WTC11 (cell line): Measurements from ENCODE around the gene NHERF1. TPM values are rescaled to one million over a fixed set of nuclear protein-coding genes. Genes with fewer than 3 reads are reported as not detected.

Experiments used
- ATAC-seq: fragments of 200-7000 bp; cut with Tn5 transposase; 2 replicates; pipeline ENCODE4 v1.10.0; 2021; ENCODE audit warnings: mild to moderate bottlenecking, moderate library complexity
- CTCF ChIA-PET: fragments of 300-600 bp; sonication (Branson Sonifier 250); formaldehyde crosslinking; loops from one replicate; lab custom pipeline; 2021; ENCODE audit warnings: antibody characterized with exemption; lab: Charles Lee
- POLR2A ChIA-PET: fragments of 350-600 bp; sonication (Branson Sonifier 250); formaldehyde crosslinking; loops from one replicate; lab custom pipeline; 2021; ENCODE audit warnings: antibody characterized with exemption; lab: Charles Lee
- DNase-seq: peaks from one replicate; pipeline ENCODE4 v3.0.0; 2021; ENCODE audit warnings: low spot score
- H3K27ac Mint-ChIP-seq: 2 replicates; pipeline ENCODE4 v1.8.0; 2021; ENCODE audit warnings: mixed read lengths
- H3K27me3 Mint-ChIP-seq: 2 replicates; pipeline ENCODE4 v1.8.0; 2021; ENCODE audit warnings: low read depth, mild to moderate bottlenecking, moderate library complexity, mixed read lengths
- H3K36me3 Mint-ChIP-seq: 2 replicates; pipeline ENCODE4 v1.8.0; 2021; ENCODE audit warnings: mixed read lengths
- H3K4me1 Mint-ChIP-seq: 2 replicates; pipeline ENCODE4 v1.8.0; 2022; ENCODE audit warnings: mixed read lengths
- H3K4me3 Mint-ChIP-seq: 2 replicates; pipeline ENCODE4 v1.8.0; 2021; ENCODE audit warnings: mild to moderate bottlenecking, moderate library complexity, mixed read lengths
- H3K9me3 Mint-ChIP-seq: 2 replicates; pipeline ENCODE4 v1.8.0; 2021; ENCODE audit warnings: mixed read lengths
- ESRRA ChIP-seq: sonication (generic); formaldehyde crosslinking; IDR thresholded peaks from 2 replicates; pipeline ENCODE4 v1.8.1; 2022; ENCODE audit warnings: mild to moderate bottlenecking, missing genetic modification reagents, borderline replicate concordance
- FOXK1 ChIP-seq: sonication (generic); formaldehyde crosslinking; IDR thresholded peaks from 2 replicates; pipeline ENCODE4 v1.8.0; 2022; ENCODE audit warnings: mild to moderate bottlenecking, moderate library complexity, missing genetic modification reagents
- JAZF1 ChIP-seq: fragments of 250-450 bp; sonication (Bioruptor Pico); IDR thresholded peaks from 2 replicates; pipeline ENCODE4 v1.9.0; 2021; ENCODE audit warnings: moderate library complexity, mild to moderate bottlenecking, inconsistent platforms
- NFE2L1 ChIP-seq: sonication (generic); formaldehyde crosslinking; IDR thresholded peaks from 2 replicates; pipeline ENCODE4 v1.8.1; 2023; ENCODE audit warnings: missing genetic modification reagents
- SOX15 ChIP-seq: fragments of 250-450 bp; sonication (Bioruptor Pico); IDR thresholded peaks from 2 replicates; pipeline ENCODE4 v1.9.0; 2021; ENCODE audit warnings: mild to moderate bottlenecking
- TP53 ChIP-seq: sonication (generic); formaldehyde crosslinking; IDR thresholded peaks from 2 replicates; pipeline ENCODE4 v1.8.1; 2023; ENCODE audit warnings: mild to moderate bottlenecking, missing genetic modification reagents
- total RNA-seq: library from RNA; stranded (reverse); gene quantifications from 3 replicates; pipeline ENCODE4 v1.2.3, GENCODE V29; 2021
- TF ChIP-seq, protein P1 (sequence below): sonication (generic); formaldehyde crosslinking; conservative IDR thresholded peaks from 2 replicates; pipeline ENCODE4 v1.8.1; 2022; ENCODE audit warnings: mild to moderate bottlenecking, missing genetic modification reagents
- TF ChIP-seq, protein P2 (sequence below): fragments of 250-450 bp; sonication (Bioruptor Pico); IDR thresholded peaks from 2 replicates; pipeline ENCODE4 v1.9.0; 2021; ENCODE audit warnings: mild to moderate bottlenecking
- TF ChIP-seq, protein P3 (sequence below): fragments of 250-450 bp; sonication (Bioruptor Pico); IDR thresholded peaks from 2 replicates; pipeline ENCODE4 v1.8.0; 2021; ENCODE audit warnings: mild to moderate bottlenecking
- TF ChIP-seq, protein P4 (sequence below): sonication (generic); formaldehyde crosslinking; IDR thresholded peaks from 2 replicates; pipeline ENCODE4 v1.8.1; 2022; ENCODE audit warnings: mild to moderate bottlenecking, moderate library complexity, missing genetic modification reagents
- TF ChIP-seq, protein P5 (sequence below): sonication (generic); formaldehyde crosslinking; IDR thresholded peaks from 2 replicates; pipeline ENCODE4 v1.8.0; 2022; ENCODE audit warnings: missing genetic modification reagents
- TF ChIP-seq, protein P6 (sequence below): fragments of 250-450 bp; sonication (Bioruptor Pico); IDR thresholded peaks from 2 replicates; pipeline ENCODE4 v1.9.0; 2021; ENCODE audit warnings: mild to moderate bottlenecking, borderline replicate concordance

The NHERF1 gene
- total RNA-seq, 1 experiment from 2014 or later = 111 TPM

DNA sequence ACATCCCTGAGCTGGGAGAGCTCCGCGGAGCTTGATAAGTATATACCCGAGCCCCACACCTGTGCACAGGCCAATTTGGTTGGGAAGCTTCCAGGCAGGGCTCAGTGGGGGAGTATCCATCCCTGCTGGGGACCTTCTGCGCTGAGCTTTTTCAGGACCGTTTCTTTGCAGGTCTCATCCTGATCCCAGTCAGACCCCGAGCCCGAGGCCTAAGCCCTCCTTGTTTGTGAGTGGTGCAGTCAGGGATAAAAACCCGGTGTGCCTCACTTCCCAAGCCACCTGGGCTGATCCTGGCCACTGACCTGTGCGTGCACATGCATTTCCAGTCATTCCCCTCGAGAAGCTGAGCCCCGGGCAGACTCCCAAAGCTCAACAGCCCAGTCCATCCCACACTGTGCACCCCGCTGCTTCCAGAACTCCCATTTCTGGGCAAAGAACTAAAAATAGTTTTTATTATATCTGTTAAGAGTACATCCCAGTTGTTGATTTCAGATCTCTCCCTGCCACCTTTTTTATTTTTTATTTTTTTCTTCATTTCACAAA is 55.0 kb downstream of the NHERF1 start:
- Mint-ChIP-seq H3K4me1 (no peaks in the 10 kb centered on the region), H3K27ac (no peak overlapping the region), H3K36me3 (0 out of 2 replicates have a peak, but pooled peaks cover 3% of the 10 kb centered on the region), H3K9me3 (no peaks in the 10 kb centered on the region), H3K4me3 (no peak overlapping the region), H3K27me3 (no peaks in the 10 kb centered on the region)
- ATAC-seq = no peak
- no peak for DNase-seq
- TF ChIP-seq, protein P1, sequence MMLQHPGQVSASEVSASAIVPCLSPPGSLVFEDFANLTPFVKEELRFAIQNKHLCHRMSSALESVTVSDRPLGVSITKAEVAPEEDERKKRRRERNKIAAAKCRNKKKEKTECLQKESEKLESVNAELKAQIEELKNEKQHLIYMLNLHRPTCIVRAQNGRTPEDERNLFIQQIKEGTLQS (CRISPR knock-in tag) = no peak
- TF ChIP-seq, protein P2, sequence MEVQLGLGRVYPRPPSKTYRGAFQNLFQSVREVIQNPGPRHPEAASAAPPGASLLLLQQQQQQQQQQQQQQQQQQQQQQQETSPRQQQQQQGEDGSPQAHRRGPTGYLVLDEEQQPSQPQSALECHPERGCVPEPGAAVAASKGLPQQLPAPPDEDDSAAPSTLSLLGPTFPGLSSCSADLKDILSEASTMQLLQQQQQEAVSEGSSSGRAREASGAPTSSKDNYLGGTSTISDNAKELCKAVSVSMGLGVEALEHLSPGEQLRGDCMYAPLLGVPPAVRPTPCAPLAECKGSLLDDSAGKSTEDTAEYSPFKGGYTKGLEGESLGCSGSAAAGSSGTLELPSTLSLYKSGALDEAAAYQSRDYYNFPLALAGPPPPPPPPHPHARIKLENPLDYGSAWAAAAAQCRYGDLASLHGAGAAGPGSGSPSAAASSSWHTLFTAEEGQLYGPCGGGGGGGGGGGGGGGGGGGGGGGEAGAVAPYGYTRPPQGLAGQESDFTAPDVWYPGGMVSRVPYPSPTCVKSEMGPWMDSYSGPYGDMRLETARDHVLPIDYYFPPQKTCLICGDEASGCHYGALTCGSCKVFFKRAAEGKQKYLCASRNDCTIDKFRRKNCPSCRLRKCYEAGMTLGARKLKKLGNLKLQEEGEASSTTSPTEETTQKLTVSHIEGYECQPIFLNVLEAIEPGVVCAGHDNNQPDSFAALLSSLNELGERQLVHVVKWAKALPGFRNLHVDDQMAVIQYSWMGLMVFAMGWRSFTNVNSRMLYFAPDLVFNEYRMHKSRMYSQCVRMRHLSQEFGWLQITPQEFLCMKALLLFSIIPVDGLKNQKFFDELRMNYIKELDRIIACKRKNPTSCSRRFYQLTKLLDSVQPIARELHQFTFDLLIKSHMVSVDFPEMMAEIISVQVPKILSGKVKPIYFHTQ = no peak
- TF ChIP-seq FOXK1 (CRISPR knock-in tag) (no peak), ESRRA (CRISPR knock-in tag) (no peak), NFE2L1 (CRISPR knock-in tag) (no peak), SOX15 (no peak), TP53 (CRISPR knock-in tag) (no peak), JAZF1 (CRISPR knock-in tag) (no peak)
- TF ChIP-seq, protein P3, sequence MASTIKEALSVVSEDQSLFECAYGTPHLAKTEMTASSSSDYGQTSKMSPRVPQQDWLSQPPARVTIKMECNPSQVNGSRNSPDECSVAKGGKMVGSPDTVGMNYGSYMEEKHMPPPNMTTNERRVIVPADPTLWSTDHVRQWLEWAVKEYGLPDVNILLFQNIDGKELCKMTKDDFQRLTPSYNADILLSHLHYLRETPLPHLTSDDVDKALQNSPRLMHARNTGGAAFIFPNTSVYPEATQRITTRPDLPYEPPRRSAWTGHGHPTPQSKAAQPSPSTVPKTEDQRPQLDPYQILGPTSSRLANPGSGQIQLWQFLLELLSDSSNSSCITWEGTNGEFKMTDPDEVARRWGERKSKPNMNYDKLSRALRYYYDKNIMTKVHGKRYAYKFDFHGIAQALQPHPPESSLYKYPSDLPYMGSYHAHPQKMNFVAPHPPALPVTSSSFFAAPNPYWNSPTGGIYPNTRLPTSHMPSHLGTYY = no peak
- TF ChIP-seq, protein P4, sequence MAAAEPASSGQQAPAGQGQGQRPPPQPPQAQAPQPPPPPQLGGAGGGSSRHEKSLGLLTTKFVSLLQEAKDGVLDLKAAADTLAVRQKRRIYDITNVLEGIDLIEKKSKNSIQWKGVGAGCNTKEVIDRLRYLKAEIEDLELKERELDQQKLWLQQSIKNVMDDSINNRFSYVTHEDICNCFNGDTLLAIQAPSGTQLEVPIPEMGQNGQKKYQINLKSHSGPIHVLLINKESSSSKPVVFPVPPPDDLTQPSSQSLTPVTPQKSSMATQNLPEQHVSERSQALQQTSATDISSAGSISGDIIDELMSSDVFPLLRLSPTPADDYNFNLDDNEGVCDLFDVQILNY (CRISPR knock-in tag) = no peak
- TF ChIP-seq, protein P5, sequence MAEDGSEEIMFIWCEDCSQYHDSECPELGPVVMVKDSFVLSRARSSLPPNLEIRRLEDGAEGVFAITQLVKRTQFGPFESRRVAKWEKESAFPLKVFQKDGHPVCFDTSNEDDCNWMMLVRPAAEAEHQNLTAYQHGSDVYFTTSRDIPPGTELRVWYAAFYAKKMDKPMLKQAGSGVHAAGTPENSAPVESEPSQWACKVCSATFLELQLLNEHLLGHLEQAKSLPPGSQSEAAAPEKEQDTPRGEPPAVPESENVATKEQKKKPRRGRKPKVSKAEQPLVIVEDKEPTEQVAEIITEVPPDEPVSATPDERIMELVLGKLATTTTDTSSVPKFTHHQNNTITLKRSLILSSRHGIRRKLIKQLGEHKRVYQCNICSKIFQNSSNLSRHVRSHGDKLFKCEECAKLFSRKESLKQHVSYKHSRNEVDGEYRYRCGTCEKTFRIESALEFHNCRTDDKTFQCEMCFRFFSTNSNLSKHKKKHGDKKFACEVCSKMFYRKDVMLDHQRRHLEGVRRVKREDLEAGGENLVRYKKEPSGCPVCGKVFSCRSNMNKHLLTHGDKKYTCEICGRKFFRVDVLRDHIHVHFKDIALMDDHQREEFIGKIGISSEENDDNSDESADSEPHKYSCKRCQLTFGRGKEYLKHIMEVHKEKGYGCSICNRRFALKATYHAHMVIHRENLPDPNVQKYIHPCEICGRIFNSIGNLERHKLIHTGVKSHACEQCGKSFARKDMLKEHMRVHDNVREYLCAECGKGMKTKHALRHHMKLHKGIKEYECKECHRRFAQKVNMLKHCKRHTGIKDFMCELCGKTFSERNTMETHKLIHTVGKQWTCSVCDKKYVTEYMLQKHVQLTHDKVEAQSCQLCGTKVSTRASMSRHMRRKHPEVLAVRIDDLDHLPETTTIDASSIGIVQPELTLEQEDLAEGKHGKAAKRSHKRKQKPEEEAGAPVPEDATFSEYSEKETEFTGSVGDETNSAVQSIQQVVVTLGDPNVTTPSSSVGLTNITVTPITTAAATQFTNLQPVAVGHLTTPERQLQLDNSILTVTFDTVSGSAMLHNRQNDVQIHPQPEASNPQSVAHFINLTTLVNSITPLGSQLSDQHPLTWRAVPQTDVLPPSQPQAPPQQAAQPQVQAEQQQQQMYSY = no peak
- TF ChIP-seq, protein P6, sequence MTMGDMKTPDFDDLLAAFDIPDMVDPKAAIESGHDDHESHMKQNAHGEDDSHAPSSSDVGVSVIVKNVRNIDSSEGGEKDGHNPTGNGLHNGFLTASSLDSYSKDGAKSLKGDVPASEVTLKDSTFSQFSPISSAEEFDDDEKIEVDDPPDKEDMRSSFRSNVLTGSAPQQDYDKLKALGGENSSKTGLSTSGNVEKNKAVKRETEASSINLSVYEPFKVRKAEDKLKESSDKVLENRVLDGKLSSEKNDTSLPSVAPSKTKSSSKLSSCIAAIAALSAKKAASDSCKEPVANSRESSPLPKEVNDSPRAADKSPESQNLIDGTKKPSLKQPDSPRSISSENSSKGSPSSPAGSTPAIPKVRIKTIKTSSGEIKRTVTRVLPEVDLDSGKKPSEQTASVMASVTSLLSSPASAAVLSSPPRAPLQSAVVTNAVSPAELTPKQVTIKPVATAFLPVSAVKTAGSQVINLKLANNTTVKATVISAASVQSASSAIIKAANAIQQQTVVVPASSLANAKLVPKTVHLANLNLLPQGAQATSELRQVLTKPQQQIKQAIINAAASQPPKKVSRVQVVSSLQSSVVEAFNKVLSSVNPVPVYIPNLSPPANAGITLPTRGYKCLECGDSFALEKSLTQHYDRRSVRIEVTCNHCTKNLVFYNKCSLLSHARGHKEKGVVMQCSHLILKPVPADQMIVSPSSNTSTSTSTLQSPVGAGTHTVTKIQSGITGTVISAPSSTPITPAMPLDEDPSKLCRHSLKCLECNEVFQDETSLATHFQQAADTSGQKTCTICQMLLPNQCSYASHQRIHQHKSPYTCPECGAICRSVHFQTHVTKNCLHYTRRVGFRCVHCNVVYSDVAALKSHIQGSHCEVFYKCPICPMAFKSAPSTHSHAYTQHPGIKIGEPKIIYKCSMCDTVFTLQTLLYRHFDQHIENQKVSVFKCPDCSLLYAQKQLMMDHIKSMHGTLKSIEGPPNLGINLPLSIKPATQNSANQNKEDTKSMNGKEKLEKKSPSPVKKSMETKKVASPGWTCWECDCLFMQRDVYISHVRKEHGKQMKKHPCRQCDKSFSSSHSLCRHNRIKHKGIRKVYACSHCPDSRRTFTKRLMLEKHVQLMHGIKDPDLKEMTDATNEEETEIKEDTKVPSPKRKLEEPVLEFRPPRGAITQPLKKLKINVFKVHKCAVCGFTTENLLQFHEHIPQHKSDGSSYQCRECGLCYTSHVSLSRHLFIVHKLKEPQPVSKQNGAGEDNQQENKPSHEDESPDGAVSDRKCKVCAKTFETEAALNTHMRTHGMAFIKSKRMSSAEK (CRISPR knock-in tag) = no peak
- POLR2A ChIA-PET = no interaction called here
- CTCF ChIA-PET = interaction anchor here (1.2 kb wide), 1 partner anchor 59 kb away, joined by 5 read pairs; no protein-coding TSS in a partner anchor
